LNCaP clone FGC (cell line): Measurements from ENCODE around the gene SLC34A3.
A peak's percentile ranks its signal among the peaks of the same experiment; 100 is the strongest.
"Not testable (repeated sequence)": the region's sequence is repeated elsewhere in the genome, so short reads cannot be mapped to it uniquely, and the experiment has no call there.

Experiments
- DNase-seq: peaks from one replicate; pipeline ENCODE4 v3.0.0-alpha.2; 2011; ENCODE audit warnings: low read depth
- H3K4me3 ChIP-seq: 2 replicates; pipeline ENCODE4 v1.5.1; 2011; ENCODE audit warnings: mild to moderate bottlenecking, low read depth, low read length, control low read depth
- CTCF ChIP-seq: IDR thresholded peaks from 2 replicates; pipeline ENCODE4 v1.5.1; 2012; ENCODE audit warnings: mild to moderate bottlenecking; ENCODE audit not compliant: control insufficient read depth, insufficient read depth; ENCODE audit errors: extremely low read depth

The SLC34A3 gene

GRCh38 chr9:137240841-137241489, 10.3 kb downstream of the SLC34A3 start, which contains the start of gene TUBB4B:
TSS of gene TUBB4B (plus strand) at chr9:137241287. CDS start at chr9:137241361, 74 bp downstream.
- TF ChIP-seq CTCF = no peak
- peak; percentile 100 for DNase-seq
- peak within 1 kb of the TSS; percentile 92 for H3K4me3 ChIP-seq

- TF ChIP-seq CTCF = no peak
- no peak for DNase-seq
- peak overlapping the region; percentile 92 for H3K4me3 ChIP-seq
These were observed 11.0 kb downstream of the SLC34A3 start for GRCh38 chr9:137241490-137242268.

- no peak for TF ChIP-seq CTCF
- no peak for DNase-seq
- peak overlapping the region; percentile 92 for H3K4me3 ChIP-seq
These were observed 11.8 kb downstream of the SLC34A3 start for GRCh38 chr9:137242269-137243203.

- H3K4me3 ChIP-seq, DNase-seq: not testable (repeated sequence)
These were observed 12.5 kb downstream of the SLC34A3 start for GRCh38 chr9:137243266-137243625.

GRCh38 chr9:137243626-137244485, 13.2 kb downstream of the SLC34A3 start:
- H3K4me3 ChIP-seq = no peak overlapping the region
- TF ChIP-seq CTCF = no peak
- no peak for DNase-seq

- no peak for TF ChIP-seq CTCF
- DNase-seq = no peak
- H3K4me3 ChIP-seq = no peak overlapping the region
These were observed 14.1 kb downstream of the SLC34A3 start for GRCh38 chr9:137244486-137245449.
